HFFc6 (cell line): Measurements from ENCODE around the gene GARS1. TPM values are rescaled to one million over a fixed set of nuclear protein-coding genes. Genes with fewer than 3 reads are reported as not detected.

Source experiments
- DNase-seq: peaks from one replicate; pipeline ENCODE4 v3.0.0-alpha.2; 2018
- H3K27ac Mint-ChIP-seq: 2 replicates; pipeline ENCODE4 v1.8.0; 2020; ENCODE audit warnings: mild to moderate bottlenecking, mixed read lengths
- H3K27me3 Mint-ChIP-seq: 2 replicates; pipeline ENCODE4 v1.8.0; 2021; ENCODE audit warnings: mild to moderate bottlenecking, moderate library complexity, mixed read lengths; ENCODE audit not compliant: insufficient read depth
- H3K36me3 Mint-ChIP-seq: 2 replicates; pipeline ENCODE4 v1.8.0; 2021; ENCODE audit warnings: low read depth, mixed read lengths
- H3K4me1 Mint-ChIP-seq: 2 replicates; pipeline ENCODE4 v1.8.0; 2020; ENCODE audit warnings: low read depth, mixed read lengths
- H3K4me3 Mint-ChIP-seq: 2 replicates; pipeline ENCODE4 v1.8.0; 2020; ENCODE audit warnings: mild to moderate bottlenecking, moderate library complexity, mixed read lengths
- H3K9me3 Mint-ChIP-seq: 2 replicates; pipeline ENCODE4 v1.8.0; 2020; ENCODE audit warnings: mild to moderate bottlenecking, mixed read lengths
- CTCF ChIP-seq: fragments of 200-600 bp; sonication (generic); IDR thresholded peaks from 2 replicates; pipeline ENCODE4 v1.5.0; 2021; ENCODE audit warnings: antibody characterized with exemption, mild to moderate bottlenecking
- total RNA-seq, 6 experiments: library from RNA; stranded (reverse); fragmentation: NEBNext Ultra II Directional; extraction: Animal tissue kit (Norgen Biotek cat#: 25700); gene quantifications; 2 replicates in 1 of 6; 3 replicates in 5 of 6; pipeline ENCODE4 v1.2.3, GENCODE V29; 2021

GARS1 gene
- total RNA-seq, 6 experiments from 2014 or later, result 258 to 330 (median 271) TPM

GRCh38 chr7:30589111-30589510 lies 5.6 kb upstream of the GARS1 start:
- peaks cover 25% of the 10 kb centered on the region for H3K36me3 Mint-ChIP-seq
- no peak for DNase-seq
- 0 out of 2 replicates have a peak, but pooled peaks cover 2% of the 10 kb centered on the region for H3K27me3 Mint-ChIP-seq
- no peak overlapping the region for H3K4me3 Mint-ChIP-seq
- no peak for TF ChIP-seq CTCF
- no peaks in the 10 kb centered on the region for H3K9me3 Mint-ChIP-seq
- H3K4me1 Mint-ChIP-seq, result peaks cover 43% of the 10 kb centered on the region
- no peak overlapping the region for H3K27ac Mint-ChIP-seq

GRCh38 chr7:30594048-30594539 lies 584 bp upstream of the GARS1 start:
- DNase-seq, result peak; percentile 4
- Mint-ChIP-seq H3K9me3 (no peaks in the 10 kb centered on the region), H3K36me3 (peaks cover 40% of the 10 kb centered on the region), H3K4me3 (peak overlapping the region; percentile 100), H3K27ac (peak overlapping the region; percentile 99), H3K27me3 (peaks cover 4% of the 10 kb centered on the region), H3K4me1 (peaks cover 63% of the 10 kb centered on the region)
- no peak for TF ChIP-seq CTCF

DNA sequence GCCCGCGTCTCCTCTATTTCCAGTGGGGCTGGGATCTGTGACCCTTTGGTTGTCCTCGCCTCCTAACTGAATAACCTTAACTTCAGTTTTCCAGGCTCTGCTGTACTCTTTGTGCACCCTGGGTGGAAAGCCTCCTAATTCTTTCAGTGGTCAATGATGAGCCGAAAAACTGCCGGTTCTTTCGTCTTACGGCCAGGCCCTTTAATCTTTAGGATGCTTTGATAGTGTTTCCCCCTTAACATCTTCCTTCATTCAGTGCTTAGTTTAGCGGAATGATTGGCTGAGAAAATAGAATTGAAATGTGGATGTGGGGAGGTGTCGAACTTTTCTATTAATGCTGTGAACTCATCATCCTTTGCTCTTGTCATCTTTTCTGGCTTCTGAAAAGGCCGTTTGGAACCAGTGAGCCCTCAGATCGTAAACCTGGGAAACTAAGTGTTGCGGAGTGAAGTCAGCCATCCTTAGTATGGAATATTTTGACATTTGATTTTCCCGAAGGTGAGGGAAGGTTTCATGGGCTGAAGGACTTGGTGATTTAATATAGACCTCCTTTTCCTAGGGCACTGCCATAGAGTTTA lies 847 bp downstream of the GARS1 start:
- no peaks in the 10 kb centered on the region for H3K9me3 Mint-ChIP-seq
- H3K4me1 Mint-ChIP-seq, result peaks cover 59% of the 10 kb centered on the region
- peak overlapping the region; percentile 100 for H3K4me3 Mint-ChIP-seq
- DNase-seq, result no peak
- peak overlapping the region; percentile 99 for H3K27ac Mint-ChIP-seq
- TF ChIP-seq CTCF, result no peak
- peaks cover 47% of the 10 kb centered on the region for H3K36me3 Mint-ChIP-seq
- peaks cover 4% of the 10 kb centered on the region for H3K27me3 Mint-ChIP-seq

- DNase-seq, result peak; percentile 14
- H3K9me3 Mint-ChIP-seq, result no peaks in the 10 kb centered on the region
- peaks cover 53% of the 10 kb centered on the region for H3K36me3 Mint-ChIP-seq
- peaks cover 4% of the 10 kb centered on the region for H3K27me3 Mint-ChIP-seq
- TF ChIP-seq CTCF, result no peak
- peaks cover 56% of the 10 kb centered on the region for H3K4me1 Mint-ChIP-seq
- H3K27ac Mint-ChIP-seq, result peak overlapping the region; percentile 99
- H3K4me3 Mint-ChIP-seq, result peak overlapping the region; percentile 100
Observed at GRCh38 chr7:30596014-30596641, 1.4 kb downstream of the GARS1 start.

GRCh38 chr7:30596721-30597120 lies 2.0 kb downstream of the GARS1 start:
- peak overlapping the region; percentile 100 for H3K4me3 Mint-ChIP-seq

More at GRCh38 chr7:30596721-30597120, 2.0 kb downstream of the GARS1 start:
- Mint-ChIP-seq H3K36me3 (peaks cover 58% of the 10 kb centered on the region), H3K4me1 (peaks cover 50% of the 10 kb centered on the region), H3K27me3 (peaks cover 4% of the 10 kb centered on the region), H3K27ac (peak overlapping the region; percentile 99), H3K9me3 (no peaks in the 10 kb centered on the region)
- no peak for TF ChIP-seq CTCF
- no peak for DNase-seq
